NCI-H187 treated with DMSO at 0.1 percent for 48 hours (cell line): ENCODE data around the gene RNU6-9.

Experiments
- DNase-seq: peaks from one replicate; lab custom pipeline; 2025; lab: John Stamatoyannopoulos, UW

RNU6-9 gene

DNA sequence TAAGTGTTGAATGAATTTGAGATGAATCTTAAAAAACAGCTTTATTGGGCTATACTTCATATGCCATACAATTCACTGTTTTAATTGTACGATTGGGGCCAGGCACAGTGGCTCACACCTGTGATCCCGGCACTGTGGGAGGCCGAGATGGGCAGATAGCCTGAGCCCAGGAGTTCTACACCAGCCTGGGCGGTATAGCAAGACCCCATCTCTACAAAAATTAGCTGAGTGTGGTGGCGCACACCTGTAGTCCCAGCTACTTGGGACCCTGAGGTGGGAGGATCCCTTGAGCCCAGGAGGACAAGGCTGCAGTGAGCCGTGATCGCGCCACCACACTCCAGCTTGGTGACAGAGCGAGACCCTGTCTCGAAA, 42.9 kb downstream of the RNU6-9 start:
- DNase-seq, result no peak

DNA sequence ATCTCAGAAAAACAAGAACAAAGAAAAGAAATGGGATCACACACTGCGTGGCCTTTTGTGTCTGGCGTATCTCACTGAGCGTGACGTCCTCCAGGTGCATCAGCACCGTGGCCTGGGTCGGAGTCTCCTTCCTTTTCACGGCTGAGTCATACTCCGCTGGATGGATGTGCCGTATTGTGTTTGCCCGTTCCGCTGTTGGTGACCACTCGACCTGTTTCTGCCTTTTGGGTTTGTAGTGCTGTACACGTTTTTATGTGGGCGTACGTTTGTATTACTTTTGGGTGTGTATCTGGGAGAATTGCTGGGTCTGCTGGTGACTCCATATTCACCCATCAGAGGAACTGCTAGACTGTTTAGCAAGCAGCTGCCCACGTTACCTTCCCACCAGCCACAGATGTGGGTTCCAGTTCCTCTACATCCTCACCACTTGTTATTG, 44.0 kb downstream of the RNU6-9 start:
- no peak for DNase-seq

DNA sequence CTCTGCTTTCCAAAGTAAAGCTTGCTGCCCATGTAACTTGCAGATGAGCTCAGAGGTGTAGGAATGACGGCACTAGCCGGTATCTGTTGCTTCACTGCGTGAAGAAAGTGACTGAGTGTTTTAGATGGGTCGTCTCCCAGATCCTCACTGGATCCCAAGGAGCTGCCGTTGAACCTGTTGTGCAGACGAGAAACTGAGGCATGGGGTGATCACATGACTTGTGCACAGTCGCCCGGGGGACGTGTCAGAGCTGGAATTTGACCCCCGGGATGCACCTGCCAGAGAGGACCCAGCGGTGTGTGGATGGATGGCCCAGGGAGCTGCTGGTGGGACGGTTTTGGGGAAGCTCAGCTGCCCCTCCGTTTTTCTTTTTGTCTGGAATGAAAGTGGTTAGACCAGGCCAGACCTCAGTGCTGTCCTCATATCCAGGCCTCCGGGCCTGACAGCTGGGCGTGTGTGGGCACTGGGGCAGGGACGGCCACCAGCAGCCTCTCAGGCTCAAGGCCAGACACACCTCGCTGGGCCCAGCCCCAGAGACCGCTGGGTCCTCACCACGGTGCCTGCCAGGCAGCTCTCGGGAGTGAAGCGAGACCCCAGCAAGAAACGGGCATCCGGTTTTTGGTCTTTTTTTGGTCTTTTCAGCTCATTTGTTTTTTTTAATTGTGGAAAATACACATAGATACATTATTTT, 45.1 kb downstream of the RNU6-9 start:
- no peak for DNase-seq

DNA sequence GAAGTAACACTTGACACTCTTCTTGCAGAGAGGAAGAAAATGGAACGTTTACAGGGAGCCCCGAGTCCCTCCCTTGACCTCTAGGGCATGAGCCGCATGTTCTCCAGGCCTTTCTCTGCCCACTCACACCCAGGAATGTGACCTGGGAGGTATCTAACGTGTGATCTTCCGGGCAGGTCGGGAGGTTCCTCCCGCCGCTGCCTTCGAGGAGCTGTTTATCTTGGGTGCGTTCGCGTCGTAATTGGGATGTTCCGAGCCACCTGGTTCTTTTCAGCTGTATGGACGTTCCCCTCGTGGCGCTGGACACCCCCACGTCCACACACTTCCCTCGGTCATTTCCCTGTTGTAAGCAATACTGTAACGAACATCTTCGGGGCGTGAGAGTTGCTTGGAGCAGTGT, 46.2 kb downstream of the RNU6-9 start:
- no peak for DNase-seq

DNA sequence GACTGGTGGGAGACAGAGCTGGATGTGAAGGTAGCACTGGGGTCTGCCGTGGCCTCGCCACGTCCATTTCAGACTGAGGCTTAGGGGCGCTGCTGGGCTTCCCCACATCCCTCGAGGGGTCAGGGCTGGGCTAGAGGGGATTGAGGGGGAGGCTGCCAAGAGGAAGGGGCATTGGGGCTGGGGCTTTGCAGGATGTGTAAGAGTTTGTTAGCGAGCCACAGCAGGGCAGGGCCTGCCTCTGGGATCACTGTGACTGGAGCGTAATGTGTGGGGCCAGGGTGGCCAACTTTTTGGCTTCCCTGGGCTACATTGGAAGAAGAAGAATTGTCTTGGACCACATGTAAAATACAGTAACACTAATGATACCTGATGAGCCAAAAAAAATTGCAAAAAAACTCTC, 46.6 kb downstream of the RNU6-9 start:
- DNase-seq, result no peak

DNA sequence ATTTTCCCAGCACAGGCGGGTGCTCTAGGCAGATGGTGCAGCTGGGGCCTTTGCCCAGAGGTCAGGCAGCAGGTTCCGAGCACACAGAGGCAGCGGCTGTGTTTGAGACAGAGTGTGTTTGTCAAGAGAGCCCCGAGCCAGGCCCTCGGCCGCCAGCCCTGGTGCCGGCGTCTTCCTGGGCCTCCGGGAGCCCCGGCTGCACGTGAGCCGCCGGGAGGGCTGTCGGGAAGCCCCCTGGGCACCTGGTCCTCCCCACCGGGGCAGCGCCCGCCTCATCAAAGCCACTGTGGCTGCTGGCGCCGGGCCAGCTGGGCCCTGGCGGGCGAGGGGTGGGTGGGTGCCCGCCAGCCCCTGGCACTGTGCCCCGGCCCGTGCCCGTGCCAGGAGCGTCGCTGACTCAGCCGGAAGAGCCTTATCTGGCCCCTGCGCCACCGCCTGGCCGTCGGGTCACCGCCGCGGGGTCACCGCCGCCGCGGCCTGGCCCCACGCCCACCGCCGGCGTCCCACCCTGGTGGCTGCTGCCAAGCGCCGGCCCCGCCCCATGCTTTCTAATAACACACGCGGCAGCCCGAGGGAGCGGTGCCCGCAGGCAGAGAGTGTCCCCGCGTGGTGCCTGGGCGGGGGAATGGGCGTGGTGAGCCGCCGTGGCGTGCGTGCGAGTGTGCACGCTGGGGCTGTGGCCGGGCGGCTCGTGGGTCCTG, 47.5 kb downstream of the RNU6-9 start:
- no peak for DNase-seq

DNA sequence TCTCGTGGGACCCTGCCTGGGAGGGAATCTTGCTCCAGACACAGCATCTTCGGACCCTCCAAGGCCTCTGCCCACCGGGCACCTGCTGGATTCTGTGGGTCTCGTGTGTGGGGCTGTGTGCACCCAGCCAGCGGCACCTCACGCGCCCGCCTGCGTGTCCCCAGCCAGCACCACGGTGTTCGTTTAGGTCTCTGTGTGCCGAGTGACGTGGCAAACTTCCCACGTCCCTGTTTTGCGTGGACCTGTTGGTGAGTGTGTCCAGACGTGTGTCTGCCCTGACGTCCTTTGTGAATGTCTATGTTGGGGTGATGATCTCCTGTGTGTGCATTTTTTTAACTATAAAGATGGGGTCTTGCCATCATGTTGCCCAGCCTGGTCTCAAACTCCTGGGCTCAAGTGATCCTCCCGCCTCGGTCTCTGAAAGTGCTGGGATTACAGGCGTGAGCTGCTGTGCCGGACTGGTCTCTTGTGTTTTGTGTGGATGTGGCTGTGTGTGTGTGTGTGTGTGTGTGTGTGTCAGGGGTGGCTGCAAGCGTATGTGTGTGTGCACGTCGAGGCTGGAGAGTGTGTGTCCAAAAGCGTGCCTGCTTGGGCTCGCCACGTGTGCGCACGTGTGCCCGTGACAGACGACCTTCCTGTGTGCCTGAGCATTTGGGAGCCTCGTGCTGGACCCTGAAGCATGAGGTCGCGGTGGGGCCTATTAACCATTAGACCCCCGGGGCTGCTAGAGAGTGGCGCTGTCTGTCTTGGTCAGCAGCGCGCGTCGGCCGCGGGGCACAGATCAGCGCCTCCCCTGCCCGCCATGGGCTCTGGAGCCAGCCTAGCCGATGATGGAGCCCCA, 48.2 kb downstream of the RNU6-9 start:
- DNase-seq, result no peak

DNA sequence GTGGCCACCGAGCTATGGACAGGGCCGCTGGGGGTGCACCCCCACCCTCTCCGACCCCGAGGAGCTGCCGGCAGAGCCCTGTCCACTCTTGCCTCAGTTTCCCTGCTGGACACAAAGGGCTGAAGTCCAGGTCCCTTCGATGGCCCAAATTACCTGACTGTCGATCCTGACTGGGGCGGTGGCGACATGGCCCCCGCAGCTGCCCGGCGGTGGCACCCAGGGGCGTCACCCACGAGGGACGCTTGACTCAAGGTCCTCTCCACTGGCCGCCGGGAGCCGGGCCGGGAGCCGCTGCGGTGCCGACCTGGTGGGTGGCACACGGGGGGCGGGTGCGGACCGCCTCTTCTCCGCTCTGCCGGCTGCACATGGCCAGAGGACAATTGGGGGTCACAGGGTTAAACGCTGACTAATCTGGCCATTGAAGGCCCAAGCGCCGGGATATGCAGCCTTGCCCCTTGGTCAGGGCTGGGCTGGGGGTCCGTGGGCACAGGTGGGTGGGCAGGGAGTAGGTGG, 48.9 kb downstream of the RNU6-9 start:
- DNase-seq, result no peak
